Left renal pelvis (tissue), 4 donors: ENCODE data around the gene PRR29. TPM values are rescaled to one million over a fixed set of nuclear protein-coding genes. Genes with fewer than 3 reads are reported as not detected.

Source experiments
- DNase-seq, 4 donors: peaks; one replicate each; pipeline ENCODE4 v3.0.0-alpha.2; 2013; ENCODE audit warnings: low read depth in 4 of 4, low spot score in 3 of 4
- polyA plus RNA-seq, 4 donors: library from polyadenylated mRNA; unstranded; fragments of 120-200 nt; gene quantifications; one replicate each; pipeline ENCODE4 v1.2.1, GENCODE V29; 2013; ENCODE audit not compliant: insufficient read length in 4 of 4

PRR29 gene
- polyA plus RNA-seq, 4 donors: 1.2 to 3.9 (median 3.1) TPM

- DNase-seq: no peak
Observed at GRCh38 chr17:64038331-64039105, 40.4 kb downstream of the PRR29 start.

GRCh38 chr17:64039106-64039400 lies 40.9 kb downstream of the PRR29 start:
- no peak for DNase-seq

- no peak for DNase-seq
Observed at GRCh38 chr17:64040206-64040605, 42.1 kb downstream of the PRR29 start.

DNA sequence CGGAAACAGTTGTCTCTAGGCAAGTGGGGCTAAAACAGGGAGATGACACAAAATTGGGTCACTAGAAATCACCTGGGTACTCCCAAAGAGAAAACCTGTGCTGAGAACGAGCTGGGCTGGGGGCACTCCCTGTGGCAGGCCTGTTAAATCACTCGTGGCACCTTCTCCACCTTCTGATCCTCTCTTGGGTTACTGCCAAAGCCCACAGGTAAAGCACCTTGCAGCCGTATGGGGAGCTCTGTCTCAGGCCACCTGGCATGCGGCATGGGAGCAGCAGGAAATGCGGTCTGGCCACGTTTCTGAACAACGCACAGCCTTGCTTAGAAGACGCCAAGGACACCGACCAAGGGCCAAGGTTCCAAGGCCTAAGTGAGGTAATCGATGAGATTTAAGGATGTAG lies 43.8 kb downstream of the PRR29 start:
- no peak for DNase-seq

DNA sequence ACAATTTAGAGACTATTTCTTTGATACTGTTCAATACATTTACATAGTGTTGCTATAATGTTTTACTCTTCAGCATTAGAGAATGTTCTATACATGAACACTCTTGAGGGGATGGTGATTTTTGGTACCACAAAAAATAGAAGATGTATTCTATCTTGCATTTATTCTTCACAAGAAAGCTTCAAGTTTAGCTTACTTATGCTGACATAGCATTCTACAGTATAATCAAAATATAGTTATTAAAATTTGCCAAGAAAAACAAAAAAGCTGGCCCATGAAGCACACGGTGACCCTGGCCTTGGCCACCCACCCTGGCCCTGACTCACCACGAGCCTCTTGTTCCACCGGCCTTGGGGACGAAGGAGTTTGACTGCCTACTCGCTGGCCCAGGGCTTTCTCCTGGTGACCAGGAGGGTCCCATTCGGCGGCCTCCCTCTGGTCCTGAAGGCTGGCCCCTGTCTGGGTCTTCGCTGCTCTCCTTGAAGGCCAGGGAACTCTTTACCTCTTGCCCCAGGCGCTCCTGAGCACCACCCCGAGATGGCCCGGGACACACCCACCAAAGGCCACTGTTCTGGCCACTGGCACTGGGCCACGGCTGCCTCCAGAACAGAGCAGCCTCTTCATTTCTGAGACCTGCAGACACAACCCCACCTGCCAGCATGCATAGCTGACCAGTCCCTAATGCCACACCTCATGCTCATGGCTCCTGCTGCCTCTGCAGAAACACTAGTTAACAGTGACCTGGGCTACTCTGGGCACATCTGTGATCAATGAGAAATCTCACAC lies 44.7 kb downstream of the PRR29 start:
- DNase-seq: no peak

GRCh38 chr17:64045176-64045575 lies 47.0 kb downstream of the PRR29 start:
- no peak for DNase-seq

DNA sequence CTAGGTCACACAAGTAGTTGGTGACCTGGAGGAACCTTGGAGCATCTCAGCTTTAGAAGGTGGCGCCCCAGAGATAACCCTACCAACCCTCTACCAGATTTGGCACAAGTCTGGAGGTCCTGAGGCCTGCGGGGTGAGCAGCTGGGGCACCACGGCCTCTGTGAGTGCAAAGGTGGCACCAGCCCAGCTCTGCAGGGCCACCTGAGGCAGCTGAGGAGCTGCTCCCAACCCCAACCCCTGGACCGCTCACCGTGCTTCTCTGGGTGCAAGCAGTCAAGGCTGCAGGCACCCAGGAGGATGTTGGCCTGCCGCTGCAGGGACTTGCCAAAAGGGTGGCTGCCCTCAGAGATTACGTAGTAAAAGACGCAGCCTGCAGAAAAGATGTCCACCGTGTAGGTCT lies 50.7 kb downstream of the PRR29 start:
- no peak for DNase-seq

DNA sequence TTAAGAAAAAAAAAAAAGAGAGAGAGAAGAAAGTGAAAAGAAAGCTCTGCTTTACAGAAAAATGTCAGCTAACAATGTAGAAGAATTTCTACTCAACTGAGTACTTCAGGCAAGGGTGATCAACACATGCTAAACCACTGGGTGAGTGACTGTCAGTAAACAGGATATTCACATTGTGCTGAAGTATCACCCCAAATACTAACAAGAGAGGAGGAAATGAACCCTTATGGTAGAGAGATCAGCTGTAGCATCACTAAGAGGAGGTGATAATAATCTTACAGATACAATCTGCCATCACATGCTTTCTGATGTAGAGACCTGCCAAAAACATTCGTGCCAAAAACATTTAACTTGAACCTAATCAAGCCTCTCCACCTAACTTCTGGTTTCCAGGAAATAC lies 53.0 kb downstream of the PRR29 start:
- no peak for DNase-seq

DNA sequence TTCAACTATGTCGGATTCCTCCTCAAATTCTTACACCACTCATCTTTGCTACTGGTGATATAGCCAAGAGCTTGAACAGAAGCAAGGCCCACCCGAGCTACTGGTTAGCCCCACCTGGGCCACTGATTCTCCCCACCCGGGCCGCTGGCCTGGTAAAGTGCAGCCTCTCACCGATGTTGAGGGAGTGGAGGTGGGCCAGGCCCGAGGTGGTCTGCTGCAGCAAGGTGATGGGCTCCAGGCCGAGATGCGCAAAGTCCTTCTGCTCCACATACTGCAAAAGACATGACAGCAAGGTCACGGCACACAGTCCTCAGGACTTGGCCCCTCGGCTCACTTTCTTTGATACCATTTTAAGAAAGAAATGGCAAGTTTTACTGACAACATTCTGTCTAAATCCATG lies 55.0 kb downstream of the PRR29 start:
- DNase-seq: no peak

Other genes starting within 250 kb of the PRR29 start
- 100 to 1,000 TPM in 2 of 4 donors, 10 to 100 TPM in 2; 60.3 to 120 (median 105) TPM for gene CCDC47, start 224.8 kb upstream of the PRR29 start, polyA plus RNA-seq
- 100 to 1,000 TPM; 155 to 200 (median 186) TPM for gene DDX42, start 224.2 kb upstream of the PRR29 start, polyA plus RNA-seq
- 100 to 1,000 TPM; 122 to 197 (median 173) TPM for gene PSMC5, start 170.9 kb upstream of the PRR29 start, polyA plus RNA-seq
- 10 to 100 TPM; 40.5 to 83.2 (median 59.9) TPM for gene FTSJ3, start 170.7 kb upstream of the PRR29 start, polyA plus RNA-seq
- gene SMARCD2, start 155.7 kb upstream of the PRR29 start, polyA plus RNA-seq: 10 to 100 TPM; 42.7 to 61.0 (median 55.5) TPM
- gene CSH2, start 124.7 kb upstream of the PRR29 start, polyA plus RNA-seq: under 1 TPM in 2 of 4 donors, not detected in 2; 0.17 to 0.90 TPM
- gene GH2, start 116.4 kb upstream of the PRR29 start, polyA plus RNA-seq: not detected
- gene CSH1, start 101.8 kb upstream of the PRR29 start, polyA plus RNA-seq: 1 to 10 TPM in 1 of 4 donors, not detected in 3; 2.7 TPM
- gene CSHL1, start 87.1 kb upstream of the PRR29 start, polyA plus RNA-seq: not detected
- not detected for gene GH1, start 79.5 kb upstream of the PRR29 start, polyA plus RNA-seq
- gene CD79B, start 66.0 kb upstream of the PRR29 start, polyA plus RNA-seq: 1 to 10 TPM; 1.2 to 3.5 (median 2.7) TPM
- gene SCN4A, start 25.4 kb upstream of the PRR29 start, polyA plus RNA-seq: 1 to 10 TPM in 2 of 4 donors, under 1 TPM in 2; 0.67 to 1.5 (median 1.1) TPM
- gene ICAM2, start 22.3 kb downstream of the PRR29 start, polyA plus RNA-seq: 10 to 100 TPM; 21.7 to 27.7 (median 26.7) TPM
- 1 to 10 TPM; 8.0 to 9.5 (median 9.0) TPM for gene ERN1, start 131.8 kb downstream of the PRR29 start, polyA plus RNA-seq